ENCODE data around the gene TMEM179.

- no peak for TF ChIP-seq CTCF (IDR thresholded peaks at IDR 0.05; ENCODE audit: low read depth, low read length)
- TF ChIP-seq EZH2phosphoT487 (IDR thresholded peaks at IDR 0.05; ENCODE audit: low read depth), result no peak
These were observed 20.4 kb upstream of the TMEM179 start for GRCh38 chr14:104624939-104625338.
